GM23338 (cell line): ENCODE measurements around the gene LCE1A.

Experiments used
- EZH2 ChIP-seq: fragments of 200-600 bp; sonication (generic); IDR thresholded peaks from one replicate; pipeline ENCODE4 v1.8.0; 2017; ENCODE audit warnings: antibody characterized with exemption, mild to moderate bottlenecking, low read depth; ENCODE audit not compliant: unreplicated experiment
- EZH2phosphoT487 ChIP-seq: fragments of 200-600 bp; sonication (generic); IDR thresholded peaks from one replicate; pipeline ENCODE4 v1.8.1; 2018; ENCODE audit warnings: antibody characterized with exemption; ENCODE audit not compliant: unreplicated experiment
- POLR2AphosphoS5 ChIP-seq: IDR thresholded peaks from 2 replicates; pipeline ENCODE4 v1.6.1; 2016; ENCODE audit warnings: antibody characterized with exemption, low read depth
- TF ChIP-seq, protein P1 (sequence below): IDR thresholded peaks from 2 replicates; pipeline ENCODE4 v1.6.1; 2016; ENCODE audit warnings: antibody characterized with exemption
- TF ChIP-seq, protein P2 (sequence below), 2 experiments: fragments of 200-600 bp in 1 of 2; sonication (generic) in 1 of 2; conservative IDR thresholded peaks; 2 replicates each; pipeline versions ENCODE4 v1.5.1 to v1.6.1; 2016 to 2017; ENCODE audit warnings: antibody characterized with exemption in 2 of 2, low read depth in 2 of 2, mild to moderate bottlenecking in 2 of 2, moderate library complexity in 1 of 2

DNA sequence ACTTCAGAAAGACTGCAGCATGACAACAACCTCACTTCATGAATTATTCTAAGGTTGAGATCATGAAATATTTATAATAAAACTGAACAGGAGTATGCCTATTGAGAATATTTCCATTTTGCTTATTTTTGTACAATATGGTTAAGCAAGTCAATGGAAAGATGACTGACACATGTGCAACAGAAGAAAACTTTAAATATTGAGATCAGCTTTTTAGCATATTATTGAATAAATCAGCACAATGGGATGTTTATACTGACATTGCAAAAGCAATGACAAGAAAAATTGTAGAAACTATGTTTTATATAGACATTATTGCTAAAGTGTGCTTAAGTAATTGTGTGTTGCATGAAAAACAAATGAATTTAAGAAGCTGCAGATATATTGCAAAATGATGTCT lies 37.2 kb downstream of the LCE1A start:
- TF ChIP-seq EZH2 (no peak), EZH2phosphoT487 (no peak), POLR2AphosphoS5 (no peak)
- TF ChIP-seq, protein P1, sequence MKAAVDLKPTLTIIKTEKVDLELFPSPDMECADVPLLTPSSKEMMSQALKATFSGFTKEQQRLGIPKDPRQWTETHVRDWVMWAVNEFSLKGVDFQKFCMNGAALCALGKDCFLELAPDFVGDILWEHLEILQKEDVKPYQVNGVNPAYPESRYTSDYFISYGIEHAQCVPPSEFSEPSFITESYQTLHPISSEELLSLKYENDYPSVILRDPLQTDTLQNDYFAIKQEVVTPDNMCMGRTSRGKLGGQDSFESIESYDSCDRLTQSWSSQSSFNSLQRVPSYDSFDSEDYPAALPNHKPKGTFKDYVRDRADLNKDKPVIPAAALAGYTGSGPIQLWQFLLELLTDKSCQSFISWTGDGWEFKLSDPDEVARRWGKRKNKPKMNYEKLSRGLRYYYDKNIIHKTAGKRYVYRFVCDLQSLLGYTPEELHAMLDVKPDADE: no peak
- TF ChIP-seq, protein P2, sequence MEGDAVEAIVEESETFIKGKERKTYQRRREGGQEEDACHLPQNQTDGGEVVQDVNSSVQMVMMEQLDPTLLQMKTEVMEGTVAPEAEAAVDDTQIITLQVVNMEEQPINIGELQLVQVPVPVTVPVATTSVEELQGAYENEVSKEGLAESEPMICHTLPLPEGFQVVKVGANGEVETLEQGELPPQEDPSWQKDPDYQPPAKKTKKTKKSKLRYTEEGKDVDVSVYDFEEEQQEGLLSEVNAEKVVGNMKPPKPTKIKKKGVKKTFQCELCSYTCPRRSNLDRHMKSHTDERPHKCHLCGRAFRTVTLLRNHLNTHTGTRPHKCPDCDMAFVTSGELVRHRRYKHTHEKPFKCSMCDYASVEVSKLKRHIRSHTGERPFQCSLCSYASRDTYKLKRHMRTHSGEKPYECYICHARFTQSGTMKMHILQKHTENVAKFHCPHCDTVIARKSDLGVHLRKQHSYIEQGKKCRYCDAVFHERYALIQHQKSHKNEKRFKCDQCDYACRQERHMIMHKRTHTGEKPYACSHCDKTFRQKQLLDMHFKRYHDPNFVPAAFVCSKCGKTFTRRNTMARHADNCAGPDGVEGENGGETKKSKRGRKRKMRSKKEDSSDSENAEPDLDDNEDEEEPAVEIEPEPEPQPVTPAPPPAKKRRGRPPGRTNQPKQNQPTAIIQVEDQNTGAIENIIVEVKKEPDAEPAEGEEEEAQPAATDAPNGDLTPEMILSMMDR (conservative IDR thresholded peaks at IDR 0.05; ENCODE audit: low read depth in 2 of 2): no peak
